Duodenal mucosa (tissue), 2 donors: ENCODE measurements around the gene ITPR1.

Experiments
- H3K27ac ChIP-seq: one replicate; pipeline ENCODE4 v1.7.0; 2013; ENCODE audit warnings: low read depth, low read length
- H3K27me3 ChIP-seq, 2 donors: one replicate each; pipeline ENCODE4 v1.7.0; 2013; ENCODE audit warnings: low read length in 2 of 2, control low read depth in 1 of 2; ENCODE audit not compliant: insufficient read depth in 2 of 2, control insufficient read depth in 1 of 2
- H3K36me3 ChIP-seq, 2 donors: one replicate each; pipeline ENCODE4 v1.7.0; 2013; ENCODE audit warnings: low read length in 2 of 2, control low read depth in 1 of 2; ENCODE audit not compliant: insufficient read depth in 2 of 2, control insufficient read depth in 1 of 2
- H3K4me1 ChIP-seq, 2 donors: one replicate each; pipeline ENCODE4 v1.7.0; 2013; ENCODE audit warnings: low read length in 2 of 2, control low read depth in 1 of 2; ENCODE audit not compliant: insufficient read depth in 2 of 2, control insufficient read depth in 1 of 2
- H3K4me3 ChIP-seq, 2 donors: one replicate each; pipeline ENCODE4 v1.7.0; 2013; ENCODE audit warnings: low read length in 2 of 2, low read depth in 1 of 2
- H3K9ac ChIP-seq, 2 donors: one replicate each; pipeline ENCODE4 v1.7.0; 2013; ENCODE audit warnings: low read length in 2 of 2, low read depth in 1 of 2
- H3K9me3 ChIP-seq, 2 donors: one replicate each; pipeline ENCODE4 v1.7.0; 2013; ENCODE audit warnings: low read length in 2 of 2, control low read depth in 1 of 2; ENCODE audit not compliant: control insufficient read depth in 1 of 2

The ITPR1 gene

DNA sequence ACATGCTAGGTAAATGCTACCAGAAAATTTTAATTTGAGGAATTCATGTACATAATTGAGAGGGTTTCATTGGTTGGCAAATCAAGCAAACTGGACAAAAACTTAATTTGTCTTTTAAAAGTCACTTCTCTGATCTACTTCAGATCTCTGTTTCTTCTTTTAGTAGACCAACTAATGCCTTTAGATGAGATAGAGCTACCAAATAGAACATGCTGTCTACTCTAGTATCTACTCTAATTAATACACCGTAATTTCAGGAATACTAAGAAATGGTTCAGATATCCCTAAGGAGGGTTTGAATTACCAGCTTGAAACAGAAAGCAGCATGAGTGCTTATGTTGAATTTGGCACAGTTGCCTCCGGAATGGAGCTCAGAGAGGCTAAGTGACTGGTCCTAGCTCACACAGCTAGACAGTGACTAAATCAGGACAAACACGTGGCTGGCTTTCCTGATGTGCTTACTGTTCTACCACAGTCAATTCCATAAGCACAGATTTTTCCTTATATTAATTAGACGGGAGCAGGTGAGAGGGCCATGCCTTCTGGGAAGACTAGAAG lies 225.1 kb downstream of the ITPR1 start:
- Histone ChIP-seq H3K4me3 (no peak overlapping the region), H3K27ac (peak overlapping the region; percentile 2), H3K36me3 (no peaks in the 10 kb centered on the region), H3K27me3 (no peaks in the 10 kb centered on the region), H3K9me3 (no peaks in the 10 kb centered on the region), H3K4me1 (peaks cover 29 to 38% of the 10 kb centered on the region in 2 donors), H3K9ac (no peak overlapping the region)

DNA sequence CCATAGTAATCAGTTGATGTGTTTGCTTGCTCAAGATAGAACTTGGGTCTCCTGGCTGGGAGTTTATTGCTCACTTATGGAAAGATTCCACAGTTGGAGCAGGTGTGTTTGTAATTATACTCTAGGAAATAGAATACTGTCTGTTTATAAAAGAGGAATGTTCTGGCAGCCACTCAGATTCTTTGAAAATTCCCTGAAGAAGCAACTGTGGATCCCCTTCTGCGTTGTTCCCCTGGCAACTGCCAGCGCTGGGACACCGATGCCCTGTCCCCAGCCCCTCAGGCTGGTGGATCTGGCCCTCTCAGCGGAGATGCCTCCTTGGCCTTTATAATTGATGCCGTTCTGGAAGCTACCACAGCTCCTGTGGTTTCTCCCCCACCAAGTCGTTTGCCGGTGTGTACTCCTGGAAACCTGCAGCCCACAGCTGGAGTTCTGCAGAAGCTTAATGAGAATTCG lies 225.9 kb downstream of the ITPR1 start:
- H3K27ac ChIP-seq, result peak overlapping the region; percentile 67
- H3K4me3 ChIP-seq, result peak overlapping the region in 1 of 2 donors; percentile 29
- H3K36me3 ChIP-seq, result no peaks in the 10 kb centered on the region
- H3K4me1 ChIP-seq, result peaks cover 29 to 45% of the 10 kb centered on the region in 2 donors
- peak overlapping the region in 1 of 2 donors; percentile 40 for H3K9ac ChIP-seq
- no peaks in the 10 kb centered on the region for H3K27me3 ChIP-seq
- no peaks in the 10 kb centered on the region for H3K9me3 ChIP-seq

DNA sequence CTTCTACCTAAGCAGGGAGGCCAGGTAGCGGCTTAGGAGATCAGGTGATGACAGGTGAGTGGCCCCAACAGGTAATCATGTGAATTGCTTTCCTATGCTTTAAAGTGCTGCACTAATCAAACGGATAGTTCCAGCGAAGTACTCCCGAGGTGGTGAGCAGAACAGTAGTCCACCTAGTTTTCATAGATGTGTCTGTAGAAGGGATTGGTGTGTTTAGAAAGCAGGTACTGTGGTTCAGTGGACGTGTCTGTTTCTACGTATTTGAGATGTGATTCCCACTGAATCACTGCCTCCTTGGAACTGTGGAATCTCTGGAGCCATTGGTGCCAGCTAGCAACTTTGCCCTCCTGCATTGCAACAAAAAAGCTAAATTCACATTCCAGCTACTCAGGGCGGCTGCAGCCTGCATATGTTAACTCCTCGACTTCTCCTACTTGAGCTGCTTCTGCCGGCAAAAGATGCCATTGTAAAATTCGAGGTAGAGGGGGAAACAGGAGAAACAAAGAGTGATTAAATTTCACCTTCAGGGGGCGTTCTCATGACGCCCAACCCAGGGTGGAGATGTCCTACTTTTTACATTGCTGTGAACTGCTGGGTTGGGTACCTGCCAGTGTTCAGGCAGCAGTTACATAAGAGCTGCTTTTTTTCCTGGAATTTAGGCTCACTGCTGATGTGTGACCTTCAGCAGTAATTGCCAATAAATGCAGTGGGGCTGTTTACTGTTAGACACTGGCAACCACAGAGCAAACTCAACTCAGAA lies 227.3 kb downstream of the ITPR1 start:
- H3K9ac ChIP-seq, result peak overlapping the region; percentile 2 to 40
- no peaks in the 10 kb centered on the region for H3K27me3 ChIP-seq
- no peak overlapping the region for H3K27ac ChIP-seq
- H3K4me1 ChIP-seq, result peaks cover 29 to 48% of the 10 kb centered on the region in 2 donors
- H3K4me3 ChIP-seq, result peak overlapping the region in 1 of 2 donors; percentile 2
- no peaks in the 10 kb centered on the region for H3K9me3 ChIP-seq
- H3K36me3 ChIP-seq, result peaks cover 0 to 4% of the 10 kb centered on the region in 2 donors

DNA sequence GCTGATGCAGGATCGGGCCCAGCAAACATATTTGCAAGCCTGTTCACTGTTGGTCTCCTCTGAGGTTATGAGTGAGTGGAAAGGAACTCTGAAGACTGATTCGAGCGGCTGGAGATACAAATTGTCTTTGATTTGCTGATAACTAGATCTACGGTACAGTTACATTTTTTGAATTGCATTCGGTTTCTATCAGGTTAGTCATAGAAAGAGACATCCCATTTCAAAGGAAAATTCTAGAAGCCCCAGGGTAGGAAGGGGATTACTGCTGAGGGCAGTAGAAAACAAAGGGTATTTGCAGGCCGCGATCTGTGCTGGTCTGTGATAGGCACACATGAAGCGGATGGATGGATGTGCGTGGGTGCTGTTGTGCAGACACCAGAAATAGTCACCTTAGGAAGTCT lies 228.4 kb downstream of the ITPR1 start:
- H3K36me3 ChIP-seq, result peaks cover 0 to 4% of the 10 kb centered on the region in 2 donors
- H3K27ac ChIP-seq, result no peak overlapping the region
- no peaks in the 10 kb centered on the region for H3K27me3 ChIP-seq
- no peak overlapping the region for H3K9ac ChIP-seq
- no peaks in the 10 kb centered on the region for H3K9me3 ChIP-seq
- no peak overlapping the region for H3K4me3 ChIP-seq
- H3K4me1 ChIP-seq, result peaks cover 29 to 48% of the 10 kb centered on the region in 2 donors

DNA sequence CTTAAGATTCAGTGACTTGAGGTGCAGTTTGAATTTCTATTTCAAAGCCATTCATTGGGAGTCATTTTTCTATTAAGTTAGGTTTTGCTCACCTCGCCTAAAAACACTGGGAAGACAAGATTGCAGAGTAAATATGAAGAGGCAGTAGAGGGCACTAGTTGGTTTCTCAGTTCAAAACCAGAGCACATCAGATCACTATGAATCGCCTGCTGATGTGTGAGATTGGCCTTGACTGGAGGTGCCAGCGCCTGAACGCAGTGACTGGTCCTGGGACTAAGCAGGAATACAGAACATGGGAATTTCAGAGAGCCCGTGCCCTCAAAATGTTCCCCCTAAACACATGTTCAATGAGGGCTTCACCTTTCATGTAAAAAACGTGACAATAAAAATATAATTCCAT lies 229.0 kb downstream of the ITPR1 start:
- Histone ChIP-seq H3K27me3 (no peaks in the 10 kb centered on the region), H3K9ac (no peak overlapping the region), H3K36me3 (peaks cover 0 to 4% of the 10 kb centered on the region in 2 donors), H3K27ac (no peak overlapping the region), H3K9me3 (no peaks in the 10 kb centered on the region), H3K4me1 (peaks cover 29 to 48% of the 10 kb centered on the region in 2 donors), H3K4me3 (no peak overlapping the region)

DNA sequence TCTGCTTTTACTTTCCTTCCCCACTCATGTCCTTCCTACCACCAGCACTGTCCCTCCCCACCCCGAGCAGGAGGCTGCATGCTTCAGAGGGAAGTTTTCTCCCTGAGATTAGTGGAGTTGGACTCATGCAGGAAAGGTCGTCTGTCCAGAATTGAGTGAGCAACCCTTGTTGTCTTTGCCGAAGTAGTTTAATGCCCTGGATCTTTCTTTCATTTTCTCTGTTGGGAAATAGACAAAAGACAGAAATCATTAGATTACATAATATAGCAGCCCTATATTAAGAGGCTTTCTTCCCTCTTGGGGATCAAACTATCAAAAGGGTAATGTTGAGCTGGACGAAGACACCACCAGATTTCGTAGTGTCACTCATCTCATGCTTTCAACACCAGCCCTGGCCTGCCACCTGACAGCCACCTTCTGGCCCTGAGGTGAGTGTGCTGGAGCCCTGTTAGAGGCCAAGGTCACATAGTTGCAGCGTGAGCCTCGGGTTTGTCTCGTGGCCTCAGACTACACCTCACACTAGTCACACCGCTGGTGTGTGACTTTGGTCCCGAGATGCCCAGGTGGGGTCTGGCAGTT lies 231.0 kb downstream of the ITPR1 start:
- Histone ChIP-seq H3K27ac (no peak overlapping the region), H3K36me3 (peaks cover 0 to 4% of the 10 kb centered on the region in 2 donors), H3K27me3 (no peaks in the 10 kb centered on the region), H3K9me3 (no peaks in the 10 kb centered on the region), H3K9ac (no peak overlapping the region), H3K4me3 (no peak overlapping the region), H3K4me1 (peaks cover 20 to 39% of the 10 kb centered on the region in 2 donors)

DNA sequence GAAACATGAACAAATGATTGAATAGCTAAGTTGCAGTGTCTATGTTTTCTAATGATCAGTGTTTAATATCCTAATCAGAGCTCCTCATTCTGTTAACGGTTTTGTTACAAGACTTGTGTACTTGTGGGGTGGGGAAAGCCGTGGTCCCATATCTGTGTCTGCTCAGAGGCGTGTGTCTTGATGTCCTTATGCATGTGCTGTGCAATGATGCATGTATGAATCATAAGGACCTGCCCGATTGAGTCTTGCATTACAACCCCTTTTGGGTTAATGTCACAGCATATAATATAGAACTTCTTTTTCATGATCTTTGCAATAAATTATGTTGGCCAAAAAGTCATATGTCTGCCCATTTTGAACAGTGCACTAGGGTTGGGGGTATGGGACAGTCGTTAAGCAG lies 233.4 kb downstream of the ITPR1 start:
- Histone ChIP-seq H3K27ac (no peak overlapping the region), H3K9ac (no peak overlapping the region), H3K36me3 (peaks cover 0 to 4% of the 10 kb centered on the region in 2 donors), H3K4me1 (peaks cover 8 to 26% of the 10 kb centered on the region in 2 donors), H3K4me3 (no peak overlapping the region), H3K27me3 (no peaks in the 10 kb centered on the region), H3K9me3 (no peaks in the 10 kb centered on the region)

DNA sequence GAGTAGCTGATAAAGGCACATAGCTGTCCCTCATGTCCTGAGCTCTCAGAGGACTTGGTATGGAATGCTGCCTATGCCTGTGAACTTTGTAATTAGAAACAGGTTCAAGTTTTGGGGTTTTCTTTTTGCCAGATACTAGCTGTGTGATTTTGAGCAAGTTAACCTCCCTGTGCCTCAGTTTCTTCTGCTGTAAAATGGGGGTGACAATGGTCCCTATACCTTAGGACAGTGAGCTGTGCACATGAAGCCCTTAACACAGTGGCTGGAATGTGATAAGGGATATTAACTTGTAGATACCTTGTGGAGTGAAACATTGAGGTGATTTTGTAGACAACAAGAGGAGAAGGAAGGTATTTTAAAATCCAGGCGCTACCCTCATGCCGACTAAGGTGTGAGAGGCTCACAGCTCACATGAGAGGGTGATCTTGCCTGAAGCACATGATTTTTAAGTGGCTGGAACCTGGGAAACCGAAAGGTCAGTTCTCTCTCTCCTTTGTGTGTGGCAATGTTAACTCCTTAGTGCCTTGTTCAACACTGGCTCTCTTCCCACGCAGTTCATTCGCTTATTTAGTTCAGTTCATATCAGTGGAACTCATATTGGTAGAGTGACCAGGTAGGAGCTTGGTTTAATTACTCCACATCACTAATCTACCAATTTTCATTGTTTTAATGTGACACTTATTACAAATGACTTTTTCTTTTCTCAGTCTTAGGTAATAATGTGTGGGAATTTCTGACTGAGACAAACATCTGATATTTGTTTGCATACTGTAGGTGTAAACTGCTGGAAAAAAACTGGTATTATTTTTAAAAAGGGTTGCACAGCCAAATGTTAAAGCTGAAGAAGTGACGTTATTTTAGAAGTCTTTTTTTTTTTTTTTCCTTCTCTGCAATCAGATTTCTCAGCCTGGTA lies 236.2 kb downstream of the ITPR1 start:
- Histone ChIP-seq H3K9me3 (no peaks in the 10 kb centered on the region), H3K4me1 (peaks cover 5 to 7% of the 10 kb centered on the region in 2 donors), H3K36me3 (peaks cover 0 to 4% of the 10 kb centered on the region in 2 donors), H3K27me3 (no peaks in the 10 kb centered on the region), H3K4me3 (no peak overlapping the region), H3K9ac (no peak overlapping the region), H3K27ac (no peak overlapping the region)

DNA sequence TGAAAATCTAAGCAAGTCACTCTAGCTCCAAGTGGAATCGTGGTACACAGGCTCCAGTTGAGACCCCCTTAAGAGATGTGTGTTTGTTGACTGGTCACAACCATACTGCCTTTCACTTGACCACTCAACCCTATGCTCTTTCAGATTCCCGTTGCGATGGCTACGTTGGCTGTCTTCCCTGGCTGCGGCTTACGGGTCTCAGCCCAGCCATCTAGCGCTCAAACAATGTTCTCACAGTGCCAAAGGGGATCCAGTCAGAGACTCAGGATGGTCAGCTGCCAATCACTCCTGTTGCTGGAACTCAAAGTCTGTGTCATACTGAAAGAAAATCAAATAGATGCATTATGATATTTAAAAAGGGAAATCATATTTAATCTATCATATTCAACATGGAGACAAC lies 237.6 kb downstream of the ITPR1 start:
- H3K4me3 ChIP-seq, result no peak overlapping the region
- H3K27ac ChIP-seq, result no peak overlapping the region

More for the DNA sequence above, 237.6 kb downstream of the ITPR1 start:
- peak overlapping the region in 1 of 2 donors; percentile 8 for H3K9ac ChIP-seq
- H3K36me3 ChIP-seq, result no peaks in the 10 kb centered on the region
- H3K4me1 ChIP-seq, result peaks cover 6 to 10% of the 10 kb centered on the region in 2 donors
- H3K9me3 ChIP-seq, result no peaks in the 10 kb centered on the region
- no peaks in the 10 kb centered on the region for H3K27me3 ChIP-seq
